Sciatic nerve (tissue), 2 donors: Measurements from ENCODE around the gene PDPR. TPM values are rescaled to one million over a fixed set of nuclear protein-coding genes. Genes with fewer than 3 reads are reported as not detected.
"Not testable (repeated sequence)": the region's sequence is repeated elsewhere in the genome, so short reads cannot be mapped to it uniquely, and the experiment has no call there.

Experiments
- ATAC-seq: fragments of 200-7000 bp; cut with Tn5 transposase; one replicate; pipeline ENCODE4 v1.9.1; 2020; ENCODE audit warnings: mild to moderate bottlenecking, moderate library complexity
- DNase-seq: peaks from one replicate; pipeline ENCODE4 v3.0.0-alpha.2; 2020; ENCODE audit warnings: low spot score
- intact Hi-C: fragments of 100-400 bp; cut with DNase I; formaldehyde crosslinking; loops from one replicate; pipeline ENCODE4 v1.14.2; 2022
- total RNA-seq: library from RNA; stranded (reverse); fragmentation: NEBNext Ultra II Directional; extraction: Animal tissue kit (Norgen Biotek cat#: 25700); gene quantifications from one replicate; pipeline ENCODE4 v1.2.1, GENCODE V29; 2021
- donor health status: DM: no; HTN: no; CAD: no.
- donor health status: DM: no; HTN: no; CAD: no.

Gene PDPR
- total RNA-seq, 1 donor from 2014 or later: 35.7 TPM

DNA sequence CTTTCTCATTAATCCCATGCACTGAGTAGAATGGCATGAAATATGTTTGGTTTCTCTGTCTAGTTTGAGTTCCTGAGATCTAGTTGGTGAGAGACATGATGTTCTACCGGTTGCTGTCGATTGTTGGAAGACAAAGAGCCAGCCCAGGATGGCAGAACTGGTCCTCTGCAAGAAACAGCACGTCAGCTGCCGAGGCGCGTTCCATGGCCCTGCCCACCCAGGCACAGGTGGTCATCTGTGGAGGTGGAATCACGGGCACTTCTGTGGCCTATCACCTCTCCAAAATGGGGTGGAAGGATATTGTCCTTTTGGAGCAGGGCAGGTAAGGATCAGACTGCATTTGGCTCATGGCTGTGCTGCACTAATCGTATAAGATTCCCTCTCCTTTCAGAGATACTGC lies 6.3 kb downstream of the PDPR start:
- intact Hi-C loops, DNase-seq, ATAC-seq: not testable (repeated sequence)

DNA sequence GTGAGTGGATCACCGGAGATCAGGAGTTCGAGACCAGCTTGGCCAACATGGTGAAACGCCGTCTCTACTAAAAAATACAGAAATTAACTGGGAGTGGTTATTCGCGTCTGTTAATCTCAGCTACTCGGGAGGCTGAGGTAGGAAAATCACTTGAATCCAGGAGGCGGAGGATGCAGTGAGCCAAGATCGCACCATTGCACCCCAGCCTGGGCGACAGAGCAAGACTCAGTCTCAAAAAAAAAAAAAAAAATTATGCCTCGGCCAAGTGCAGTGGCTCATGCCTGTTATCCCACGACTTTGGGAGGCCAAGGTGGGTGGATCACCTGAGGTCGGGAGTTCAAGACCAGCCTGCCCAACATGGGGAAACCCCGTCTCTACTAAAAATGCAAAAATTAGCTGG lies 9.7 kb downstream of the PDPR start:
- intact Hi-C loops, DNase-seq: not testable (repeated sequence)

GRCh38 chr16:70126226-70126625 lies 12.1 kb downstream of the PDPR start:
- intact Hi-C loops, ATAC-seq, DNase-seq: not testable (repeated sequence)

More for the DNA sequence above, 9.7 kb downstream of the PDPR start:
- ATAC-seq: not testable (repeated sequence)

DNA sequence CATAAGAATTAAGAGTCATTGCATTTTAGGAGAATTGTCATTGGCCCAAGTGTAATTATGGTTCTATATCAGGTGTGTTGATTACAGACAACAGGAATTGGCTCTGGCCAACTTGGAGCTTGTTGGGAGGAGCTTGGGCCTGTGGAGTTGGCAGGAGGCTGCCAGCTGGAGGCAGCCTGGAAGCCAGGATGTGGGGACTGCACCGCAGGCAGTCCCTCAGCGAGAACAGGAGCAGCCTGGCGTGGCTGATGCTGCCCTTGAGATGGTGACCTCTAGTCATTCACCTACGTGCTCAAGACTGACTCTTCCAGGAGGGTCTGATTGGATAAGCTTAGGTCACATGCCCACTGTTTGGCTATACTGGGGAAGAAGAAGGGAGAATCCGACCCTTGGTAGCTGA lies 13.6 kb downstream of the PDPR start:
- intact Hi-C loops, DNase-seq, ATAC-seq: not testable (repeated sequence)

DNA sequence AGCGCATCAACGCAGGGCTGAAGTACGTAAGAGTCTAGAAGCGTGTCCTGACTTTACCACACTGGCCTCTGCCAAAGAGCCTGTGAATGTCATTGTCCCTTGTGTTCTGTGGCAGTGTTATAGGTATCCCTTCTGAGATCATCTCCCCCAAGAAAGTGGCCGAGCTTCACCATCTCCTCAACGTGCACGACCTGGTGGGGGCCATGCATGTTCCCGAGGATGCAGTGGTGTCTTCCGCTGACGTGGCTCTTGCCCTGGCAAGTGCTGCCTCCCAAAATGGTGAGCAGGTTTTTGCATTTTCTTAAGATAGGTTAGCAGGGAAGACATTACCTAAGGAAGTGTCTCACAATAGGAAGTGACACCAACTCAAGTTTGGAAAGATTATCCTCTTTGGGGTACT lies 14.7 kb downstream of the PDPR start:
- DNase-seq, ATAC-seq, intact Hi-C loops: not testable (repeated sequence)

- ATAC-seq, intact Hi-C loops, DNase-seq: not testable (repeated sequence)
These were observed 21.7 kb downstream of the PDPR start for GRCh38 chr16:70135796-70136195.

DNA sequence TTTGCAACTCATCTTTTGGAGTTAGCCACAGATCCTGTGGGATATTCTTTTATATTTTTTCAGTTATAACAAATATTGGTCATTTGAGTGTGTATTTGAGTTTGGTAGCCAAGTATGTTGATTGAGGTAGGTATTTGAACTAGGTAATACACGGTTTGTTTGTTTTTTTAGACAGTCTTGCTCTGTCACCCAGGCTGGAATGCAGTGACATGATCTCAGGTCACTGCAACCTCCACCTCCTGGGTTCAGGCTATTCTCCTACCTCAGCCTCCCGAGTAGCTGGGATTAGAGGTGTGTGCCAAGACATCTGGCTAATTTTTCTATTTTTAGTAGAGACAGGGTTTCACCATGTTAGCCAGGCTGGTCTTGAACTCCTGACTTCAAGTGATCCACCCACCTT lies 22.5 kb downstream of the PDPR start:
- ATAC-seq, intact Hi-C loops, DNase-seq: not testable (repeated sequence)

DNA sequence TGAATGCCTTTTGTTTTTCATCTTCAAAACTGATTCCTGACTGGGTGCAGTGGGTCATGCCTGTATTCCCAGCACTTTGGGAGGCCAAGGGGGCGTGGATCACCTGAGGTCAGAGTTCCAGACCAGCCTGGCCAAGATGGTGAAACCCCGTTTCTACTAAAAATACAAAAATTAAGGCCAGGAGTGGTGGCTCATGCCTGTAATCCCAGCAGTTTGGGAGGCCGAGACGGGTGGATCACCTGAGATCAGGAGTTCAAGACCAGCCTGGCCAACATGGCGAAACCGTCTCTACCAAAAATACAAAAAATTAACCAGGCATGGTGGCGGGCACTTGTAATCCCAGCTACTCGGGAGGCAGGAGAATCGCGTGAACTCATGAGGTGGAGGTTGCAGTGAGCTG lies 28.6 kb downstream of the PDPR start:
- not testable (repeated sequence) for ATAC-seq

DNA sequence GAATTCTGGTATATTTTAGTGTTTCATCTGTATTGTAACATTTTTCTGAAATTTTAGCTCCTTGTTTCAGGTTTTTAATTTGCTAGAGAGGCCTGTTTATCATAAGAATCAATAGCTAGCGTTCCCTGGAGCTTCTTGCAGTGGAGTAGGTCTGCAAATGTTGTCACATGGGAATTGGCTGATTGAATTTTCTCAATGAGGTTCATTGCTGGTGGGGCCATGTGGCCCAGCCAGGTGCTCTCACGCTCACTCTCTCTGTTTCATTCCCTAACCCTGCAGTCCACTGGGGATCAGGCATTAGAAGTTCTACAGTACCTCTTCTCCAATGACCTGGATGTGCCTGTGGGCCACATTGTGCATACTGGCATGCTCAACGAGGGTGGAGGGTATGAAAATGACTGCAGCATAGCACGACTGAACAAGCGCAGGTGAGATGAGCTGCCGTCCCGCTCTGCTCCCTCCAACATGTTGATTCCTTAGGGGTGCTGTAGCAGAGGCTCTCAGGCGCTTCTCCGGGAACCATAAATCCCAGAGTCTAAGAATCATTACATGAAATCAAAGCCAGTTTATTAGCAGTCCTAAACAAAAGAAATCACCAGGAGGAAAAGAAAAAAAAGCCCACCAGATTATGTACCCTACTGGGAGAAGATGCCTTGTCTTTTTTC lies 29.2 kb downstream of the PDPR start:
- peak; percentile 17 for DNase-seq
- intact Hi-C loops, ATAC-seq: not testable (repeated sequence)

More for the DNA sequence above, 28.6 kb downstream of the PDPR start:
- intact Hi-C loops: not testable (repeated sequence)
- peak; percentile 48 for DNase-seq

DNA sequence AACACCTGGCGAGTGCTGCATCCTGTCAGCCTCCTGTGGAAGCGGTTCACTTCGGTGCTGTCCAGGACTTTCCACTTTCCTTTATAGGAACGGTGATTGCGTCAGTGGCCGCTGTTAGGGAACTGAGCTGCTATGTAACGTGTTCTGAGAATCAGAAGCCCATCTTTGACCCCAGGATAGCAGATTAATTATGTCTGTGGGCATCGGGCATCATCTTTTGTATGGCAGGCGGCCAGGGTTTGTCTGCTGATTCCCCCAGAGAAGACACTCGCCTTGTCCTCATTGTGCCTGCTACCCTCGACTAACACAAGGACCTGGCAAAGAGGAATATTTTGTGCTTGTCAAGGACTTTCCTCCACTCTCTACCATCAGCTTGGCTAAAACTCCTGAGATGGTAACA lies 33.7 kb downstream of the PDPR start:
- intact Hi-C loops, ATAC-seq: not testable (repeated sequence)
- DNase-seq: peak; percentile 52

DNA sequence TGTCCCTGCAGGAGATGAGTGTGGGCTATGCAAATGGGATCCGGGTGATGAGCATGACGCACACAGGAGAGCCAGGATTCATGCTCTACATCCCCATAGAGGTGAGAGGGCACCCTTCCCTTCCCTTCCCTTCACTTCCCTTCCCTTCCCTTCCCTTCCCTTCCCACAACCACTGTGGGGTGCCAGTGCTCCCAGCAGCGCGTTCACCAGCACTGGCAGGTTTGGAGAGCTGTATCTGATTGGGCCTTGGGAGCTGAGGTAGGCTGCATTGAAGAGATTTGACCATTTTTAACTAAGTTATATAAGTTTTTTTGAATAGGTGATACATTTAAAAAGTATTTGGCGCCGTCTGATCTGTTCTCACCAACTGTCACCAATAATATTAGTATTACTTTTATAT lies 34.3 kb downstream of the PDPR start:
- intact Hi-C loops, ATAC-seq, DNase-seq: not testable (repeated sequence)

DNA sequence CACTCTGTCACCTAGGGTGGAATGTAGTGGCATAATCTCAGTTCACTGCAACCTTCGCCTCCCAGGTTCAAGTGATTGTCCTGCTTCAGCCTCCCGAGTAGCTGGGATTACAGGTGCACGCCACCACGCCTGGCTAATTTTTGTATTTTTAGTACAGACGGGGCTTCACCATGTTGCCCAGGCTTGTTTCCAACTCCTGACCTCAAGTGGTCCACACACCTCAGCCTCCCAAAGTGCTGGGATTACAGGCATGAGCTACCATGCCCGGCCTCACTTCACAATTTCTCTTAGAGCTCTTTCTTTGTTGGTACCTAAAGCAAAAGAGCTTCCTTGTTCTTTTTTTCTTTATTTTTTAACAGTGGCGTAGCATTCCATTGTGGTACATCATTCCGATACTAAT lies 35.2 kb downstream of the PDPR start:
- intact Hi-C loops, ATAC-seq: not testable (repeated sequence)

GRCh38 chr16:70151391-70151790 lies 37.3 kb downstream of the PDPR start:
- ATAC-seq: no peak
- DNase-seq: peak; percentile 39
- intact Hi-C loops: no loop called here

More for the DNA sequence above, 35.2 kb downstream of the PDPR start:
- DNase-seq: peak; percentile 22

DNA sequence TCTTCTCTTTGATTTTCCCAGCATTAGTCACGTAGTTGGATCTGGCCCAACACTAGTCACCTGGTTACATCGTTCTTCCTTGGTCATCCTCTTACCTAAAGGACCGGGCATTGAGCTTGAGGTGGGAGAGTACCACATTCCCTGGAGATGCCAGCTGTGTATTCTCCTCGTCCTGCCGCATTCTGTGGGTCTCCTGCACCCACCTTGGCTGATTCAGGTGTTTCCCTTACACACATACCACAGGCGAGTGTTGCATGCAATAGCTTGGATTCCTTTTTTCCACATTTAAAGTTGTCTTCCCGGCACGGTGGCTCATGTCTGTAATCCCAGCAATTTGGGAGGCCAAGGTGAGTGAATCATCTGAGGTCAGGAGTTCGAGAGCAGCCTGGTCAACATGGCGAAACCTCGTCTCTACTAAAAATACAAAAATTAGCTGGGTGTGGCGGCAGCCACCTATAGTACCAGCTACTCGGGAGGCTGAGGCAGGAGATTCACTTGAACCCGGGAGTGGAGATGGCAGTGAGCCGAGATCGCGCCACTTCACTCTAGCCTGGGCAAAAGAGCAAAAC lies 37.9 kb downstream of the PDPR start:
- ATAC-seq (no peak), DNase-seq (peak; percentile 28)
- intact Hi-C loops: no loop called here

DNA sequence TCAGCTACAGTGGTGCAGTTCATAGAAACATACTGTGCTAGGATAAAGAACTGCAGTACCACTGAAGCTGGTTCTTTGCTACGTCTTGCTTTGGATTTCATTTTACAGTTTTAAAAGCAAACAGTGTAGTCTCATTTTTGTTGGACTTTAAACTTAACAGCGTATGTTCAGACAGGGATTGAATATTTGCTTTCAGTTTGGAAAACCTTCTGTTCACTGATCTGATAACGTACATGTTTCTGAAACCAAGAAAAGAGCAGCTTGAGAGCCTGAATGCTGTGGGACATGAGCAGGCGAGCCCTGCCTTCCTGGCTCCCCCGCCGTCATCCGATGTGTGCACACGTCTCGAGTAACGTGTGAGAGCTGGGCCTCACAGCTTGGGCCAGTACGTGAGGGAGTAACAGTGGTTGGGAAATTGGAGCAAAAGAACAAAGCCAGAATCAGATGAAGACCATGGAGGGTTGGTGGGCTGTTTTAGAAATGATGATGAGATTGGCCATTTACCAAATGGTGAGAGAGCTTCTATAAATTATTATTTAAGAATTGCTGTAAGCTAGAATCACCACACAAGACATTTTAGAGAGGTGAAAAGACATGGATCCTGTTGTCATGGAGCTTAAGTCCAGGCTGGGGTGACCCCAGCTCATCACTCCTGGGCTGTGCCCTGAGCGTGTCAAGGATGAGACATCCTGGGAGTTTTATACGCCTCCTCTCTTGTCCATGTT lies 38.6 kb downstream of the PDPR start:
- DNase-seq (peak; percentile 36), ATAC-seq (no peak)
- intact Hi-C loops: no loop called here

DNA sequence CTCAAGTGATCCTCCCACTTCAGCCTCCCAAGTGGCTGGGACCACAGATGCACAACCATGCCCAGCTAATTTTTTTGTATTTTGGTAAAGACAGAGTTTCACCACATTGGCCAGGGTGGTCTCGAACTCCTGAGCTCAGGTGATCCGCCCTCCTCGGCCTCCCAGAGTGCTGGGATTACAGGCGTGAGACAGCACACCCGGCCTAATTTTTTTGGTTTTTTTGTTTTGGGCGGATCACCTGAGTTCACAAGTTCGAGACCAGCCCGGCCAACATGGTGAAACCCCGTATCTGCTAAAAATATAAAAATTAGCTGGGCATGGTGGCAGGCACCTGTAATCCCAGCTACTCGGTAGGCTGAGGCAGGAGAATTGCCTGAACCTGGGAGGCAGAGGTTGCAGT lies 40.6 kb downstream of the PDPR start:
- DNase-seq: peak; percentile 44
- intact Hi-C loops, ATAC-seq: not testable (repeated sequence)

DNA sequence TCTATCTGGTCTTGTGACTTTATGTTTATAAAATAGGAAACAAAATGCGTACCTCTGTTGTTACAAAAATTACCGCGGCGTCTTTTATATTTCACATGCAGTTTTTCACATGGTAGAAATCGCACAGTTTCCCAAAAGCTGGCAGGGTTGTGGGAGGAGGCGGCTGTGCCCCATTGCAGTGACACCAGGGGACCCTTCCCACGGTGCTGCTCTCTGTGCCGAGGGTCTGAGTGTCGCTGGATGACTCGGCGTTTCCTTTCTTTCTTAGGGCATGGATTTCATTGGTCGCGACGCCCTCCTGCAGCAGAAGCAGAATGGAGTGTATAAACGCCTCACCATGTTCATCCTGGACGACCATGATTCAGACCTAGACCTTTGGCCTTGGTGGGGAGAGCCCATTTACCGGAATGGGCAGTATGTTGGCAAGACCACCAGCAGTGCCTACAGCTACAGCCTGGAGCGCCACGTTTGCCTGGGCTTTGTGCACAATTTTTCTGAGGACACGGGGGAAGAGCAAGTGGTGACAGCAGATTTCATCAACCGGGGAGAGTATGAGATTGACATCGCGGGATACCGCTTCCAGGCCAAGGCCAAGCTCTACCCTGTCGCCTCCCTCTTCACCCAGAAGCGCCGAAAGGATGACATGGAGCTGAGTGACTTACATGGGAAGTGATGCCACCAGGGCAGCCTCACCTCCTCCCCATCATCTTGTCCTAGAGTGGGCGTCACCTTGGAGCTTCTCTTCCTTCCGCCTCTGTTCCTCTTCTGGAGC lies 42.3 kb downstream of the PDPR start:
- peak; percentile 51 for DNase-seq
- intact Hi-C loops: no loop called here
- no peak for ATAC-seq

DNA sequence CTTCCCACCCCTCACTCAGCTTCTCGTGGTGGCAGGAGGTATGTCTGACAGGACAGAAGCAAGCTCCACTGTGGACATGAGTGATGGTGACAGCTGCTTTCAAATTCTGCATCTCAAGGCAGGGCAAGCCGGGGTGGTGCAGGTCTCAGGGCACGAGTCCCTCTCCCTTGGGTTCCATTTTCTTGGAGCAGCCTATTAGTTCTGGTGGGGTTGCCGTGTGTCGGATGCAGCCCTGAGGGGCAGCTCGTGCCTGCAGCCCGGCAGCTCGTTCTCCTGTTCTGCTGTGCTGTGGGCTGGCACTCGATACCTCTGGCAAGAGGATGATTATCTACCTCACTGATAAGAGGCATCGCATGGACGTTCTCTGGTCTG lies 43.0 kb downstream of the PDPR start:
- no peak for ATAC-seq
- peak; percentile 33 for DNase-seq
- intact Hi-C loops: no loop called here
